Fibroblast of lung (primary cell): ENCODE data around the gene MORN4.

ENCODE experiments used
- EZH2 ChIP-seq: IDR thresholded peaks from 2 replicates; pipeline ENCODE4 v1.5.1; 2012; ENCODE audit warnings: low read length, control low read depth, mild to moderate bottlenecking; ENCODE audit errors: missing control alignments
- TF ChIP-seq, protein P1 (sequence below), 2 donors: IDR thresholded peaks in 1 of 2; conservative IDR thresholded peaks in 1 of 2; 1 replicate in 1 of 2; 2 replicates in 1 of 2; pipeline ENCODE4 v1.5.1; 2011 to 2012; ENCODE audit warnings: low read length in 2 of 2, control low read depth in 1 of 2, inconsistent platforms in 1 of 2, low read depth in 1 of 2, mild to moderate bottlenecking in 1 of 2

DNA sequence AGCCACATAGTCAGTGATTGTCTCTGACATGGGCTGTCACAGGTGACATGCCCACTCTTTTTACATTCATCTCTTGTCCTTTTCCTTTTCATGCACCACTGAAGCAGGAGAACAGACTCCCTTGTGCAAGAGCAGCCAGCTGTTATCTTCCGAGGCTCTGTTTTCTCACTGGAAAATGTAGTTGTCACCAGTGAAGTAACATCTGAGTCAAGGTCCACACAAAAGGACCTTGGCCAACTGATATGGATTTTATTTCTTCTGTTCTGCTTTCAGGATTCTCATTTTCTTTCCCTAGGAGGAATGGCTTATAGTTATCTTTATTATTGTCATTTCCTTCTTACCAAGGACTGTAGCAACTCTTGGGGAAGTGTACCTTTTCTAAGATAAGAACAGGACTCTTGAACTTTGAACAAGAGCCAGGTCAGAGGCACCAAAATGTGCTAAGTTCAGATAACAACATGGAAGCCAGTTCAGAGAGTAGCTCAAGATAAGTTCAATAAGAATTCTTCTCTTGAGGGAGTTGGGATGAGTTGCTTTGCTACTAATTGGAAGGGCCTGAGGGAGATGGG is 31.1 kb upstream of the MORN4 start:
- TF ChIP-seq, protein P1, sequence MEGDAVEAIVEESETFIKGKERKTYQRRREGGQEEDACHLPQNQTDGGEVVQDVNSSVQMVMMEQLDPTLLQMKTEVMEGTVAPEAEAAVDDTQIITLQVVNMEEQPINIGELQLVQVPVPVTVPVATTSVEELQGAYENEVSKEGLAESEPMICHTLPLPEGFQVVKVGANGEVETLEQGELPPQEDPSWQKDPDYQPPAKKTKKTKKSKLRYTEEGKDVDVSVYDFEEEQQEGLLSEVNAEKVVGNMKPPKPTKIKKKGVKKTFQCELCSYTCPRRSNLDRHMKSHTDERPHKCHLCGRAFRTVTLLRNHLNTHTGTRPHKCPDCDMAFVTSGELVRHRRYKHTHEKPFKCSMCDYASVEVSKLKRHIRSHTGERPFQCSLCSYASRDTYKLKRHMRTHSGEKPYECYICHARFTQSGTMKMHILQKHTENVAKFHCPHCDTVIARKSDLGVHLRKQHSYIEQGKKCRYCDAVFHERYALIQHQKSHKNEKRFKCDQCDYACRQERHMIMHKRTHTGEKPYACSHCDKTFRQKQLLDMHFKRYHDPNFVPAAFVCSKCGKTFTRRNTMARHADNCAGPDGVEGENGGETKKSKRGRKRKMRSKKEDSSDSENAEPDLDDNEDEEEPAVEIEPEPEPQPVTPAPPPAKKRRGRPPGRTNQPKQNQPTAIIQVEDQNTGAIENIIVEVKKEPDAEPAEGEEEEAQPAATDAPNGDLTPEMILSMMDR (conservative IDR thresholded peaks at IDR 0.05 in 1 of 2, IDR thresholded peaks at IDR 0.05 in 1 of 2; ENCODE audit: low read depth in 1 of 2, low read length in 2 of 2) = no peak
- no peak for TF ChIP-seq EZH2
